H1 (cell line): Measurements from ENCODE around the gene SSUH2. TPM values are rescaled to one million over a fixed set of nuclear protein-coding genes. Genes with fewer than 3 reads are reported as not detected.

ENCODE experiments used
- CTCF ChIA-PET: fragments of 300-600 bp; sonication (Branson Sonifier 250); formaldehyde crosslinking; loops from one replicate; lab custom pipeline; 2021; ENCODE audit not compliant: partially characterized antibody; lab: Charles Lee
- POLR2A ChIA-PET: fragments of 300-600 bp; sonication (Branson Sonifier 250); formaldehyde crosslinking; loops from one replicate; lab custom pipeline; 2021; ENCODE audit warnings: inconsistent platforms; ENCODE audit not compliant: partially characterized antibody; lab: Charles Lee
- DNase-seq, 2 experiments: peaks; one replicate each; pipeline versions ENCODE4 v3.0.0 to v3.0.0-alpha.2; 2010 to 2022; ENCODE audit warnings: low spot score in 2 of 2, low read depth in 1 of 2, mixed read lengths in 1 of 2
- FAIRE-seq: peaks from 2 replicates; lab custom pipeline; 2011; peaks lifted over from hg19 to GRCh38; lab: Jason Lieb, UNC
- H2AFZ ChIP-seq: 2 replicates; pipeline ENCODE4 v1.8.1; 2012; ENCODE audit warnings: low read length, inconsistent platforms
- H2AK5ac ChIP-seq: 2 replicates; pipeline ENCODE4 v1.6.1; 2013; ENCODE audit warnings: low read depth, low read length
- H2BK120ac ChIP-seq: replicated peaks from 2 replicates; pipeline ENCODE3; 2013; ENCODE audit warnings: low read depth, low read length, inconsistent platforms
- H2BK12ac ChIP-seq: 2 replicates; pipeline ENCODE4 v1.6.1; 2013; ENCODE audit warnings: low read depth, low read length
- H2BK15ac ChIP-seq: 2 replicates; pipeline ENCODE4 v1.6.1; 2013; ENCODE audit warnings: low read length
- H2BK20ac ChIP-seq: 2 replicates; pipeline ENCODE4 v1.6.1; 2013; ENCODE audit warnings: low read length
- H2BK5ac ChIP-seq: 2 replicates; pipeline ENCODE4 v1.6.1; 2013; ENCODE audit warnings: low read depth, low read length
- H3K14ac ChIP-seq: 2 replicates; pipeline ENCODE4 v1.6.1; 2013; ENCODE audit warnings: inconsistent platforms; ENCODE audit not compliant: insufficient read length
- H3K18ac ChIP-seq: 2 replicates; pipeline ENCODE4 v1.6.1; 2013; ENCODE audit warnings: low read length; ENCODE audit errors: extremely low read depth
- H3K23ac ChIP-seq: 2 replicates; pipeline ENCODE4 v1.6.1; 2013; ENCODE audit warnings: inconsistent platforms; ENCODE audit not compliant: insufficient read length
- H3K23me2 ChIP-seq: 2 replicates; pipeline ENCODE4 v1.6.1; 2013; ENCODE audit warnings: low read depth, low read length
- H3K27ac ChIP-seq: 2 replicates; pipeline ENCODE4 v1.6.1; 2011; ENCODE audit warnings: low read depth, low read length, inconsistent platforms
- H3K27me3 ChIP-seq, 4 experiments: replicated peaks in 1 of 4; 1 replicate in 1 of 4; 2 replicates in 3 of 4; pipeline versions ENCODE4 v1.6.1 to v1.8.1; 2011 to 2013; ENCODE audit warnings: low read length in 3 of 4, mild to moderate bottlenecking in 3 of 4, inconsistent platforms in 2 of 4, mixed read lengths in 2 of 4, moderate library complexity in 1 of 4; ENCODE audit not compliant: control insufficient read depth in 3 of 4, insufficient read depth in 3 of 4; ENCODE audit errors: extremely low read depth in 1 of 4
- H3K36me3 ChIP-seq, 4 experiments: 2 replicates each; pipeline versions ENCODE4 v1.6.1 to v1.8.1; 2011 to 2013; ENCODE audit warnings: mild to moderate bottlenecking in 4 of 4, low read length in 3 of 4, moderate library complexity in 2 of 4, control low read depth in 1 of 4, inconsistent platforms in 1 of 4; ENCODE audit not compliant: insufficient read depth in 4 of 4, control insufficient read depth in 2 of 4
- H3K4ac ChIP-seq: replicated peaks from 2 replicates; pipeline ENCODE3; 2013; ENCODE audit warnings: low read length, low read depth, mixed read lengths, inconsistent platforms; ENCODE audit not compliant: insufficient read length
- H3K4me1 ChIP-seq, 4 experiments: replicated peaks in 1 of 4; 1 replicate in 1 of 4; 2 replicates in 3 of 4; pipeline versions ENCODE4 v1.6.1 to v1.8.1; 2011 to 2013; ENCODE audit warnings: low read length in 3 of 4, inconsistent platforms in 2 of 4, mixed read lengths in 1 of 4; ENCODE audit not compliant: insufficient read depth in 4 of 4, control insufficient read depth in 3 of 4
- H3K4me2 ChIP-seq, 2 experiments: 2 replicates each; pipeline versions ENCODE4 v1.6.1 to v1.8.1; 2011 to 2013; ENCODE audit warnings: low read depth in 2 of 2, low read length in 2 of 2, control low read depth in 1 of 2, inconsistent platforms in 1 of 2, mild to moderate bottlenecking in 1 of 2; ENCODE audit not compliant: insufficient read depth in 1 of 2
- H3K4me3 ChIP-seq, 4 experiments: fragments of 200-600, 300-600 bp in 1 of 4; sonication (generic), shearing (Covaris generic), sonication (Bioruptor Twin) in 1 of 4; 2 replicates each; pipeline versions ENCODE4 v1.5.1 to v1.8.1; 2011 to 2016; ENCODE audit warnings: low read length in 4 of 4, low read depth in 3 of 4, control low read depth in 2 of 4, inconsistent platforms in 2 of 4, mild to moderate bottlenecking in 2 of 4, mixed read lengths in 1 of 4, moderate library complexity in 1 of 4; ENCODE audit not compliant: insufficient read depth in 2 of 4; ENCODE audit errors: extremely low read depth in 1 of 4
- H3K56ac ChIP-seq: replicated peaks from 2 replicates; pipeline ENCODE3; 2013; ENCODE audit warnings: low read depth, mild to moderate bottlenecking, mixed read lengths, low read length, inconsistent platforms; ENCODE audit not compliant: insufficient read length
- H3K79me1 ChIP-seq: 2 replicates; pipeline ENCODE4 v1.6.1; 2013; ENCODE audit warnings: low read depth, low read length, control low read depth
- H3K79me2 ChIP-seq, 2 experiments: 2 replicates each; pipeline versions ENCODE4 v1.6.1 to v1.8.1; 2012 to 2013; ENCODE audit warnings: low read length in 2 of 2, mild to moderate bottlenecking in 2 of 2, inconsistent platforms in 1 of 2; ENCODE audit not compliant: insufficient read depth in 2 of 2, control insufficient read depth in 1 of 2
- H3K9ac ChIP-seq, 4 experiments: replicated peaks in 1 of 4; 1 replicate in 1 of 4; 2 replicates in 3 of 4; pipeline versions ENCODE4 v1.6.1 to v1.8.1; 2011 to 2013; ENCODE audit warnings: low read depth in 3 of 4, low read length in 3 of 4, control low read depth in 2 of 4, mild to moderate bottlenecking in 2 of 4, moderate library complexity in 2 of 4, inconsistent platforms in 1 of 4; ENCODE audit errors: extremely low read depth in 1 of 4
- H3K9me3 ChIP-seq, 2 experiments: 2 replicates each; pipeline versions ENCODE4 v1.6.1 to v1.8.1; 2012 to 2013; ENCODE audit warnings: mild to moderate bottlenecking in 2 of 2, moderate library complexity in 2 of 2, control low read depth in 1 of 2, inconsistent platforms in 1 of 2, low read depth in 1 of 2, low read length in 1 of 2, mixed read lengths in 1 of 2; ENCODE audit not compliant: insufficient read depth in 2 of 2
- H4K20me1 ChIP-seq, 2 experiments: replicated peaks in 1 of 2; 2 replicates each; pipeline versions ENCODE3 to v1.8.1; 2011 to 2013; ENCODE audit warnings: inconsistent platforms in 2 of 2, low read length in 2 of 2, mild to moderate bottlenecking in 1 of 2; ENCODE audit not compliant: insufficient read depth in 2 of 2, control insufficient read depth in 1 of 2
- H4K5ac ChIP-seq: 2 replicates; pipeline ENCODE4 v1.6.1; 2013; ENCODE audit warnings: low read length, low read depth, mixed read lengths, inconsistent platforms; ENCODE audit not compliant: insufficient read length
- H4K8ac ChIP-seq: 2 replicates; pipeline ENCODE4 v1.8.0; 2013; ENCODE audit warnings: mild to moderate bottlenecking, moderate library complexity, low read length, inconsistent platforms; ENCODE audit not compliant: insufficient read depth; ENCODE audit errors: extremely low read depth
- H4K91ac ChIP-seq: replicated peaks from 2 replicates; pipeline ENCODE3; 2013; ENCODE audit warnings: low read length, mixed read lengths, inconsistent platforms; ENCODE audit not compliant: insufficient read length
- POLR2AphosphoS5 ChIP-seq: IDR thresholded peaks from 2 replicates; pipeline ENCODE4 v1.6.1; 2011; ENCODE audit warnings: low read depth, low read length
- WGBS, 2 experiments: shearing (Covaris generic) in 1 of 2; methylation state at CpG; one replicate each; pipeline versions ENCODE4 v1.1.6 to v1.1.7; 2013 to 2015; ENCODE audit warnings: low lambda C conversion rate in 2 of 2, mixed read lengths in 2 of 2, inconsistent platforms in 1 of 2, low coverage in 1 of 2, missing lambda C conversion rate in 1 of 2; ENCODE audit not compliant: insufficient replicate concordance in 2 of 2, insufficient coverage in 1 of 2, insufficient read length in 1 of 2; ENCODE audit errors: extremely low coverage in 1 of 2, missing lambda C conversion rate in 1 of 2; 5-methylcytosine and 5-hydroxymethylcytosine counted together
- polyA plus RNA-seq, 7 experiments: library from polyadenylated mRNA; depleted of rRNA in 3 of 7; stranded (reverse) in 5 of 7; unstranded in 2 of 7; fragments of >200 nt in 5 of 7; fragments of 200-250 nt in 2 of 7; gene quantifications; 1 replicate in 5 of 7; 2 replicates in 1 of 7; 4 replicates in 1 of 7; pipeline versions ENCODE4 v1.2.1 to v1.2.3, GENCODE V29; 2011 to 2013; ENCODE audit warnings: missing spikeins in 2 of 7, mixed read lengths in 2 of 7
- total RNA-seq: library from RNA; stranded (reverse); fragmentation: NEBNext Ultra II Directional; extraction: Animal tissue kit (Norgen Biotek cat#: 25700); gene quantifications from 2 replicates; pipeline ENCODE4 v1.2.1, GENCODE V29; 2021

SSUH2 gene
- total and polyA plus RNA-seq, 2 of the 8 experiments (the other 6 are each of a cell fraction or from before 2014, with no cell fraction given), result 0.62 to 0.69 TPM

GRCh38 chr3:8655387-8655835 is 10.8 kb upstream of the SSUH2 start:
- no peak overlapping the region for H2BK5ac ChIP-seq
- H3K23ac ChIP-seq, result no peak overlapping the region
- no peak overlapping the region for H2BK15ac ChIP-seq
- H3K14ac ChIP-seq, result no peak overlapping the region
- H2AK5ac ChIP-seq, result no peak overlapping the region
- 88% methylated on average over 10 of the region's 10 CpGs; no CpG with 5 or more reads in 1 of the 2 experiments for WGBS, 2 experiments
- no peaks in the 10 kb centered on the region for H3K4me1 ChIP-seq
- no peaks in the 10 kb centered on the region for H3K27me3 ChIP-seq
- no peak for FAIRE-seq
- no peak overlapping the region for H2BK12ac ChIP-seq
- H3K27ac ChIP-seq, result no peak overlapping the region
- H4K8ac ChIP-seq, result no peak overlapping the region
- no peak overlapping the region for H2BK20ac ChIP-seq
- ChIA-PET POLR2A (no interaction called here), CTCF (interaction anchor here (0.7 kb wide), 2 partner anchors 8 kb away, joined by 3 read pairs; no protein-coding TSS in a partner anchor)
- H4K20me1 ChIP-seq, result no peaks in the 10 kb centered on the region
- H3K23me2 ChIP-seq, result no peaks in the 10 kb centered on the region
- no peak overlapping the region for H4K5ac ChIP-seq
- no peak overlapping the region for H4K91ac ChIP-seq
- no peak overlapping the region for H3K18ac ChIP-seq
- H3K79me1 ChIP-seq, result no peaks in the 10 kb centered on the region
- no peak overlapping the region for H2BK120ac ChIP-seq
- no peak overlapping the region for H2AFZ ChIP-seq
- H3K4me2 ChIP-seq, result no peak overlapping the region
- no peaks in the 10 kb centered on the region for H3K9me3 ChIP-seq
- DNase-seq, result no peak
- no peak overlapping the region for H3K9ac ChIP-seq
- no peaks in the 10 kb centered on the region for H3K79me2 ChIP-seq
- H3K56ac ChIP-seq, result no peak overlapping the region
- no peak overlapping the region for H3K4ac ChIP-seq
- H3K4me3 ChIP-seq, result no peak overlapping the region
- H3K36me3 ChIP-seq, result no peaks in the 10 kb centered on the region
- TF ChIP-seq POLR2AphosphoS5, result no peak
